ENCODE data around the gene SCN2A.

DNA sequence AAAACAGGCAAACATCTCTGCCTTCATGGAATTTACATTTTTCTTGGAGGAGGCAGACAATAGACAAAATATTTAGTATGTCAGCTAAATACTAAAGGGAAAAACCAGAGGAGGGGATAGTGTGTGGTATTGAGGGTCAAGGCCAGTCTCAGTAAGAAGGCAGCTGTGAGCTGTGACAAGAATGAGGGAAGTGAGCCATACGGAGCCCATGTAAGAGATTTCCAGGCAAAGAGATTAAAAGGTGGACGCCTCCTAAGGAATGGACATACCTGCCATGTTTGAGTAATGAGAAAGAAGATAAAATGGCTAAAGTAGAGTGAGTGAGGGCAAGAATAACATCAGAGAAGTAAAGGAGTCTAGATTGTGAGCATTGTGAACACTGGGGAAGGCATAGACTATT, 2.2 kb upstream of the SCN2A start:
- TF ChIP-seq GATA3 (IDR thresholded peaks at IDR 0.05; ENCODE audit: low read depth, low read length) (no peak), GATA2 (IDR thresholded peaks at IDR 0.05; ENCODE audit: low read depth, low read length) (no peak)

Data from SH-SY5Y (cell line).